BJ (cell line): ENCODE measurements around the gene RPSA. TPM values are rescaled to one million over a fixed set of nuclear protein-coding genes. Genes with fewer than 3 reads are reported as not detected.
"Not testable (repeated sequence)": the region's sequence is repeated elsewhere in the genome, so short reads cannot be mapped to it uniquely, and the experiment has no call there.

ENCODE experiments used
- CTCF ChIA-PET: fragments of 350-600 bp; formaldehyde crosslinking; extraction: SDS; loops from one replicate; lab custom pipeline; 2021; ENCODE audit warnings: antibody characterized with exemption, inconsistent platforms; lab: Yijun Ruan, JAX
- POLR2A ChIA-PET: fragments of 300-600 bp; sonication (Branson Sonifier 250); formaldehyde crosslinking; extraction: SDS; loops from one replicate; lab custom pipeline; 2021; ENCODE audit warnings: antibody characterized with exemption; lab: Charles Lee
- DNase-seq: peaks from one replicate; pipeline ENCODE4 v3.0.0-alpha.2; 2011; ENCODE audit warnings: low read depth
- H3K27me3 ChIP-seq: 2 replicates; pipeline ENCODE4 v1.6.0; 2011; ENCODE audit warnings: low read length; ENCODE audit not compliant: control insufficient read depth, insufficient read depth
- H3K36me3 ChIP-seq: 2 replicates; pipeline ENCODE4 v1.5.1; 2011; ENCODE audit warnings: low read length; ENCODE audit not compliant: control insufficient read depth, insufficient read depth
- H3K4me3 ChIP-seq: 2 replicates; pipeline ENCODE4 v1.5.1; 2011; ENCODE audit warnings: low read depth, mild to moderate bottlenecking, control low read depth, low read length
- polyA plus RNA-seq: library from polyadenylated mRNA; depleted of rRNA; stranded (reverse); fragments of >200 nt; gene quantifications from 2 replicates; pipeline ENCODE4 v1.2.3, GENCODE V29; 2011; rRNA removed
- small RNA-seq: library from RNA; depleted of rRNA; stranded (forward); fragments of <200 nt; gene quantifications from one replicate; pipeline ENCODE3, GENCODE V24; 2012; ENCODE audit warnings: low replicate concordance, low read depth; ENCODE audit not compliant: insufficient read length
- TF ChIP-seq, protein P1 (sequence below): IDR thresholded peaks from 2 replicates; pipeline ENCODE4 v1.5.1; 2011; ENCODE audit warnings: low read depth, mild to moderate bottlenecking, control low read depth, inconsistent platforms, low read length, moderate library complexity; ENCODE audit not compliant: insufficient read depth

The RPSA gene
- polyA plus RNA-seq, 1 experiment, result 4,053 TPM

GRCh38 chr3:39456159-39456558, 49.6 kb downstream of the RPSA start:
- H3K27me3 ChIP-seq, result peaks cover 2% of the 10 kb centered on the region; the same call in 1 of the 2 replicates
- POLR2A ChIA-PET, result no interaction called here
- no peak overlapping the region for H3K4me3 ChIP-seq
- TF ChIP-seq, protein P1, sequence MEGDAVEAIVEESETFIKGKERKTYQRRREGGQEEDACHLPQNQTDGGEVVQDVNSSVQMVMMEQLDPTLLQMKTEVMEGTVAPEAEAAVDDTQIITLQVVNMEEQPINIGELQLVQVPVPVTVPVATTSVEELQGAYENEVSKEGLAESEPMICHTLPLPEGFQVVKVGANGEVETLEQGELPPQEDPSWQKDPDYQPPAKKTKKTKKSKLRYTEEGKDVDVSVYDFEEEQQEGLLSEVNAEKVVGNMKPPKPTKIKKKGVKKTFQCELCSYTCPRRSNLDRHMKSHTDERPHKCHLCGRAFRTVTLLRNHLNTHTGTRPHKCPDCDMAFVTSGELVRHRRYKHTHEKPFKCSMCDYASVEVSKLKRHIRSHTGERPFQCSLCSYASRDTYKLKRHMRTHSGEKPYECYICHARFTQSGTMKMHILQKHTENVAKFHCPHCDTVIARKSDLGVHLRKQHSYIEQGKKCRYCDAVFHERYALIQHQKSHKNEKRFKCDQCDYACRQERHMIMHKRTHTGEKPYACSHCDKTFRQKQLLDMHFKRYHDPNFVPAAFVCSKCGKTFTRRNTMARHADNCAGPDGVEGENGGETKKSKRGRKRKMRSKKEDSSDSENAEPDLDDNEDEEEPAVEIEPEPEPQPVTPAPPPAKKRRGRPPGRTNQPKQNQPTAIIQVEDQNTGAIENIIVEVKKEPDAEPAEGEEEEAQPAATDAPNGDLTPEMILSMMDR, result no peak
- no peaks in the 10 kb centered on the region for H3K36me3 ChIP-seq
- DNase-seq, result no peak
- CTCF ChIA-PET, result interaction anchor here (0.8 to 2.2 kb wide), 2 partner anchors 9 to 43 kb away, joined by 3 to 7 read pairs; no protein-coding TSS in a partner anchor

DNA sequence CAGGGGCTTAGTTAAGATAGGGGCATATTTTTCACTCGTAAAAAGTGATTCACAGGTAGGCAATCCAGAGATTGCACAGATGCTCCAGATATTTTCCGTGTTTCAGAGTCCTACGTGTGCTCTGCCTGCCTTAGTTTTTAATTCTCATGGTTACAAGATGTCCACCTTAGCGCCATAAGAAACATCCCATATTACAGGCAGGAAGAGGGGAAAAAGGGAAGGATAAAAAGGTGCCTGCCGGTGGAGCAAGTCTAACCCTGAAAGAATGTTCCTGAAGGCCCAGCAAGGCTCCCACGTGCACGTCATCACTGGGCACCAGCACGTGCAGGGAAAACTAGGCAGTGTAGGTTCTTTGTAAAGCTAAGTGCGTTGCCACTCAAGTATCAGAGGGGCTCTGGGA, 50.8 kb downstream of the RPSA start:
- Histone ChIP-seq H3K36me3 (no peaks in the 10 kb centered on the region), H3K4me3 (no peak overlapping the region), H3K27me3 (peaks cover 2% of the 10 kb centered on the region; the same call in 1 of the 2 replicates)
- no peak for DNase-seq
- TF ChIP-seq, protein P1, result no peak
- POLR2A ChIA-PET, result no interaction called here
- CTCF ChIA-PET, result interaction anchor here (2.2 kb wide), 1 partner anchor 40 kb away, joined by 4 read pairs; no protein-coding TSS in a partner anchor

GRCh38 chr3:39458579-39458978, 52.1 kb downstream of the RPSA start:
- DNase-seq, H3K36me3 ChIP-seq, H3K27me3 ChIP-seq, H3K4me3 ChIP-seq, POLR2A ChIA-PET: not testable (repeated sequence)
- CTCF ChIA-PET, result interaction anchor here (2.2 to 2.5 kb wide), 2 partner anchors 11 to 39 kb away, joined by 4 to 25 read pairs; no protein-coding TSS in a partner anchor

DNA sequence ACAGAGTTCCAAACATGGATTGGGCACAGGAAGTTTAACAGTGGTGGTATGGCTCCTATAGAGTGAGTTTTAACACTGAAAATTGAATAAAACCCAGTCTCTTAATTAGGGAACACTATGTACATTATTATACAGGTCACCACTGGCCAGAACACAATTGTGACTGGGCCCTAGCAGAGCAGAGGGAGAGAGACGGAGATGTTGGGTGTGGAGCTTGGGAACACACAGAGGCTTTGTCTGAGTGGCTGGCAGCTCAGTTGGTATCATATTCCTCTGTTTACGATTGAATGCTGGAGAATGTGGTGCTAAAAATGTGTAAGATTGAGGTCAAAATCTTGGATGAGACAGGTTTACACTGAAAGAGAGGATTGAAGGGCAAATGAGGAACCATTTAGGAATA, 54.2 kb downstream of the RPSA start:
- ChIA-PET CTCF (interaction anchor here (0.8 to 1.1 kb wide), 2 partner anchors 13 to 36 kb away, joined by 3 read pairs; no protein-coding TSS in a partner anchor), POLR2A (no interaction called here)
- Histone ChIP-seq H3K4me3 (no peak overlapping the region), H3K36me3 (no peaks in the 10 kb centered on the region), H3K27me3 (no peaks in the 10 kb centered on the region; the same call in 1 of the 2 replicates)
- DNase-seq, result no peak
- TF ChIP-seq, protein P1, result no peak

Small RNA genes within 50 kb of the gene (small RNA-seq; reads per million reads assigned to genes)
- not detected for gene SNORA6
- not detected for gene SNORA62

Other genes starting within 250 kb of the RPSA start
- gene XIRP1, start 214.1 kb upstream of the RPSA start, polyA plus RNA-seq, result 0.04 and 0.05 TPM in 2 replicates
- gene CX3CR1, start 126.7 kb upstream of the RPSA start, polyA plus RNA-seq, result 0.45 and 0.51 TPM in 2 replicates
- gene CCR8, start 77.0 kb upstream of the RPSA start, polyA plus RNA-seq, result not detected in 2 replicates
- 48.7 and 49.8 TPM in 2 replicates for gene SLC25A38, start 23.4 kb upstream of the RPSA start, polyA plus RNA-seq
- not detected in 2 replicates for gene MOBP, start 61.0 kb downstream of the RPSA start, polyA plus RNA-seq